Right cardiac atrium (tissue), 5 donors: Measurements from ENCODE around the gene DNM2. TPM values are rescaled to one million over a fixed set of nuclear protein-coding genes. Genes with fewer than 3 reads are reported as not detected.
A peak's percentile ranks its signal among the peaks of the same experiment; 100 is the strongest.
"Not testable (repeated sequence)": the region's sequence is repeated elsewhere in the genome, so short reads cannot be mapped to it uniquely, and the experiment has no call there.

ENCODE experiments used
- ATAC-seq, 2 donors: fragments of 200-7000 bp; cut with Tn5 transposase; one replicate each; pipeline versions ENCODE4 v1.8.0 to v1.9.1; 2020; ENCODE audit warnings: moderate library complexity in 2 of 2, mild to moderate bottlenecking in 1 of 2
- DNase-seq, 3 donors: peaks; one replicate each; pipeline ENCODE4 v3.0.0-alpha.2; 2020
- H3K27ac ChIP-seq: one replicate; pipeline ENCODE4 v1.5.1; 2013; ENCODE audit warnings: mild to moderate bottlenecking, low read length, control low read depth, moderate library complexity
- H3K27me3 ChIP-seq: one replicate; pipeline ENCODE4 v1.6.1; 2013; ENCODE audit not compliant: control insufficient read depth, insufficient read depth
- H3K4me1 ChIP-seq: one replicate; pipeline ENCODE4 v1.6.1; 2013; ENCODE audit warnings: low read length; ENCODE audit not compliant: control insufficient read depth, insufficient read depth
- H3K4me3 ChIP-seq: one replicate; pipeline ENCODE4 v1.5.1; 2013; ENCODE audit warnings: low read length, control low read depth
- H3K9me3 ChIP-seq: one replicate; pipeline ENCODE4 v1.6.1; 2013; ENCODE audit warnings: low read length; ENCODE audit not compliant: control insufficient read depth
- WGBS: extraction: QIAGEN DNeasy Blood & Tissue Kit; methylation state at CpG from one replicate; pipeline ENCODE4 v1.1.7; 2013; 5-methylcytosine and 5-hydroxymethylcytosine counted together
- intact Hi-C, 4 donors: fragments of 100-400 bp; cut with DNase I; formaldehyde crosslinking; loops; one replicate each; pipeline versions ENCODE4 v1.11.0 to v1.14.0; 2022 to 2023
- long read RNA-seq, 4 donors: library from polyadenylated mRNA; unstranded; transcript quantifications; one replicate each; pipeline ENCODE4 v2.0.0, GENCODE V29; 2020 to 2021
- polyA plus RNA-seq: library from polyadenylated mRNA; stranded (reverse); fragments of 200-250 nt; gene quantifications from one replicate; pipeline ENCODE4 v1.2.3, GENCODE V29; 2013
- total RNA-seq, 4 donors: library from RNA; stranded (reverse); fragmentation: NEBNext Ultra II Directional; extraction: Animal tissue kit (Norgen Biotek cat#: 25700); gene quantifications; one replicate each; pipeline ENCODE4 v1.2.1, GENCODE V29; 2021
- donor health status: healthy with polysubstance abuse.
- donor health status: DM: no; HTN: yes; CAD: no.
- donor health status: DM: no; HTN: no; CAD: no.
- donor health status: DM: no; HTN: yes; CAD: no; lungs with severe emphysema.
- donor health status: DM: yes; HTN: yes; CAD: no.

The DNM2 gene
- total RNA-seq (100 to 1,000 TPM; 176 to 202 (median 189) TPM), polyA plus RNA-seq (129 TPM)
- long read RNA-seq, donor 1, full-length matches to known transcripts = 104 of 374 reads
- long read RNA-seq, donor 1, partial matches to known transcripts = 163 of 374 reads
- long read RNA-seq, donor 1, other reads (novel, unspliced or antisense) = 107 of 374 reads
- long read RNA-seq, donor 2, full-length matches to known transcripts = 104 of 268 reads
- long read RNA-seq, donor 2, partial matches to known transcripts = 75 of 268 reads
- long read RNA-seq, donor 2, other reads (novel, unspliced or antisense) = 89 of 268 reads
- long read RNA-seq, donor 3, full-length matches to known transcripts = 19 of 215 reads
- long read RNA-seq, donor 3, partial matches to known transcripts = 136 of 215 reads
- long read RNA-seq, donor 3, other reads (novel, unspliced or antisense) = 60 of 215 reads
- long read RNA-seq, donor 4, full-length matches to known transcripts = 55 of 193 reads
- long read RNA-seq, donor 4, partial matches to known transcripts = 69 of 193 reads
- long read RNA-seq, donor 4, other reads (novel, unspliced or antisense) = 69 of 193 reads

- intact Hi-C loops = loop anchor here (5.0 to 10.0 kb wide), 3 partner anchors 50 to 150 kb away; no protein-coding TSS in a partner anchor
- peak within 1 kb of the TSS; percentile 96 for H3K4me3 ChIP-seq
- H3K27ac ChIP-seq = peak within 1 kb of the TSS; percentile 95
- peak; percentile 98 to 99 (median 99) for DNase-seq
- H3K9me3 ChIP-seq = no peaks in the 10 kb centered on the region
- peak; percentile 94 to 96 for ATAC-seq
- H3K4me1 ChIP-seq = peaks cover 15% of the 10 kb centered on the region
- under 1% methylated on average over 57 of the region's 57 CpGs for WGBS
- no peaks in the 10 kb centered on the region for H3K27me3 ChIP-seq
These were observed at the start of gene DNM2 for GRCh38 chr19:10717356-10718204. TSS of gene DNM2 (plus strand) at chr19:10718079. CDS start at chr19:10718243, 164 bp downstream.

- Histone ChIP-seq H3K27ac (no peak overlapping the region), H3K27me3 (no peaks in the 10 kb centered on the region), H3K9me3 (no peaks in the 10 kb centered on the region), H3K4me1 (no peaks in the 10 kb centered on the region), H3K4me3 (no peak overlapping the region)
- ATAC-seq (no peak), DNase-seq (no peak)
- 66% methylated on average over 6 of the region's 6 CpGs for WGBS
- intact Hi-C loops = no loop called here
These were observed 48.6 kb upstream of the DNM2 start for GRCh38 chr19:10669246-10669645.

GRCh38 chr19:10670182-10670581 is 47.7 kb upstream of the DNM2 start:
- WGBS = 55% methylated on average over 1 of the region's 1 CpG
- Histone ChIP-seq H3K27ac (no peak overlapping the region), H3K4me3 (no peak overlapping the region), H3K9me3 (no peaks in the 10 kb centered on the region), H3K27me3 (no peaks in the 10 kb centered on the region), H3K4me1 (no peaks in the 10 kb centered on the region)
- ATAC-seq (peak; percentile 12 to 52), DNase-seq (peak in 1 of 3 donors; percentile 35)
- intact Hi-C loops = no loop called here

GRCh38 chr19:10670876-10671804 is 46.7 kb upstream of the DNM2 start:
- H3K4me3 ChIP-seq = no peak overlapping the region
- intact Hi-C loops = no loop called here
- H3K27ac ChIP-seq = no peak overlapping the region
- no peaks in the 10 kb centered on the region for H3K4me1 ChIP-seq
- DNase-seq (peak in 2 of 3 donors; percentile 58 to 73), ATAC-seq (peak; percentile 15 to 44)
- no peaks in the 10 kb centered on the region for H3K27me3 ChIP-seq
- 69% methylated on average over 24 of the region's 24 CpGs for WGBS
- H3K9me3 ChIP-seq = no peaks in the 10 kb centered on the region

GRCh38 chr19:10671922-10672321 is 46.0 kb upstream of the DNM2 start:
- H3K4me3 ChIP-seq, DNase-seq, intact Hi-C loops, H3K9me3 ChIP-seq, H3K4me1 ChIP-seq, H3K27ac ChIP-seq, ATAC-seq, H3K27me3 ChIP-seq: not testable (repeated sequence)
- WGBS = 93% methylated on average over 3 of the region's 3 CpGs

GRCh38 chr19:10675214-10675613 is 42.7 kb upstream of the DNM2 start:
- H3K4me1 ChIP-seq, DNase-seq, H3K4me3 ChIP-seq, ATAC-seq, H3K9me3 ChIP-seq, H3K27ac ChIP-seq, H3K27me3 ChIP-seq, intact Hi-C loops: not testable (repeated sequence)
- WGBS = 85% methylated on average over 8 of the region's 8 CpGs

- intact Hi-C loops = no loop called here
- ATAC-seq (no peak), DNase-seq (no peak)
- Histone ChIP-seq H3K4me3 (no peak overlapping the region), H3K9me3 (no peaks in the 10 kb centered on the region), H3K27ac (no peak overlapping the region), H3K4me1 (no peaks in the 10 kb centered on the region), H3K27me3 (no peaks in the 10 kb centered on the region)
- WGBS = 86% methylated on average over 13 of the region's 13 CpGs
These were observed 40.1 kb upstream of the DNM2 start for GRCh38 chr19:10677751-10678150.

GRCh38 chr19:10678813-10679212 is 39.1 kb upstream of the DNM2 start:
- intact Hi-C loops = no loop called here
- Histone ChIP-seq H3K27me3 (no peaks in the 10 kb centered on the region), H3K4me1 (no peaks in the 10 kb centered on the region), H3K4me3 (no peak overlapping the region), H3K27ac (no peak overlapping the region), H3K9me3 (no peaks in the 10 kb centered on the region)
- WGBS = 91% methylated on average over 12 of the region's 12 CpGs
- DNase-seq (no peak), ATAC-seq (no peak)

GRCh38 chr19:10679743-10680142 is 38.1 kb upstream of the DNM2 start:
- no peaks in the 10 kb centered on the region for H3K27me3 ChIP-seq
- intact Hi-C loops = no loop called here
- peak; percentile 51 to 55 for ATAC-seq
- no peak for DNase-seq
- H3K4me1 ChIP-seq = no peaks in the 10 kb centered on the region
- no peak overlapping the region for H3K4me3 ChIP-seq
- H3K9me3 ChIP-seq = no peaks in the 10 kb centered on the region
- WGBS = 86% methylated on average over 18 of the region's 18 CpGs
- no peak overlapping the region for H3K27ac ChIP-seq

- no peak for ATAC-seq
- Histone ChIP-seq H3K27ac (no peak overlapping the region), H3K4me1 (no peaks in the 10 kb centered on the region), H3K4me3 (no peak overlapping the region), H3K27me3 (no peaks in the 10 kb centered on the region), H3K9me3 (no peaks in the 10 kb centered on the region)
- 93% methylated on average over 15 of the region's 15 CpGs for WGBS
- no peak for DNase-seq
- intact Hi-C loops = no loop called here
These were observed 37.2 kb upstream of the DNM2 start for GRCh38 chr19:10680545-10681135.
